ENCODE measurements around the gene CBARP. TPM values are rescaled to one million over a fixed set of nuclear protein-coding genes. Genes with fewer than 3 reads are reported as not detected.

CBARP gene
- total and polyA plus RNA-seq, 9 of the 15 experiments (the other 6 are each of a cell fraction or from before 2014, with no cell fraction given), result 0.03 to 8.9 (median 1.2) TPM; not detected in 1

DNA sequence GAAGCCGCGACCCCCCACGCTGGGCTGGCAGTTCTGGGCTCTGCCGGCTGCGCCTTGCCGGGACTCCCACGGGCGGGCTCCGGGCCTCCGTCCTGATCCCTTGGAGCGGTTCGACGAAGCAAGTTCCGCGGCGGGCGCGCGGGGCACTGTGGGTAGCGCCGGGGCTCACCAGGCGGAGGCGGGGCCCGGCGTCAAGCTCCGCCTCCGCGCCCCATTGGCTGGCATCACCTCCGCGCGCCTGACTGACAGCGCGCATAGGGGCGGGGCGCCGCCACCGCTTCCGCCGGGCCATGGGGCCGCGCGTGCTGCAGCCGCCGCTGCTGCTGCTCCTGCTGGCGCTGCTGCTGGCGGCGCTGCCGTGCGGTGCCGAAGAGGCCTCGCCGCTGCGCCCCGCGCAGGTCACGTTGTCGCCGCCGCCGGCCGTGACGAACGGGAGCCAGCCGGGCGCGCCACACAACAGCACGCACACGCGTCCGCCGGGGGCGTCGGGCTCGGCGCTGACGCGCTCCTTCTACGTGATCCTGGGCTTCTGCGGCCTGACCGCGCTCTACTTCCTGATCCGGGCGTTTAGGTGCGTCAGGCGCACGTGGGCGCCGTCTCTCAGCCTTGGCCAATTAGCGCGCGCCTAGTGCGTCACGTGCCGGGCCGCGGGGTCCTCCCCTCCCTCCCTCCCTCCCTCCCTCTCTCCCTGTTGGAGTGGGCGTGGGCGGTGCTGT is 37.6 kb upstream of the CBARP start, which contains the start of gene FAM174C (continued):
- TF ChIP-seq MYC (IDR thresholded peaks at IDR 0.05; ENCODE audit: low read depth, low read length) (peak; percentile 90), MYC (CRISPR knock-in tag; IDR thresholded peaks at IDR 0.05; ENCODE audit: borderline replicate concordance, low read depth) (no peak), TCF7 (IDR thresholded peaks at IDR 0.05; ENCODE audit: borderline replicate concordance) (no peak), HDAC1 (IDR thresholded peaks at IDR 0.05) (no peak), POLR2AphosphoS2 (IDR thresholded peaks at IDR 0.05; ENCODE audit: low read length) (peak; percentile 97), ZNF785 (CRISPR knock-in tag; IDR thresholded peaks at IDR 0.05) (no peak), NCOA1 (IDR thresholded peaks at IDR 0.05; ENCODE audit: low read depth) (no peak), HNRNPUL1 (IDR thresholded peaks at IDR 0.05; ENCODE audit: low read length) (no peak), RCOR1 (IDR thresholded peaks at IDR 0.05; ENCODE audit: borderline replicate concordance in 1 of 2, low read depth in 2 of 2, low read length in 2 of 2) (no peak)
- TF ChIP-seq, protein P1, sequence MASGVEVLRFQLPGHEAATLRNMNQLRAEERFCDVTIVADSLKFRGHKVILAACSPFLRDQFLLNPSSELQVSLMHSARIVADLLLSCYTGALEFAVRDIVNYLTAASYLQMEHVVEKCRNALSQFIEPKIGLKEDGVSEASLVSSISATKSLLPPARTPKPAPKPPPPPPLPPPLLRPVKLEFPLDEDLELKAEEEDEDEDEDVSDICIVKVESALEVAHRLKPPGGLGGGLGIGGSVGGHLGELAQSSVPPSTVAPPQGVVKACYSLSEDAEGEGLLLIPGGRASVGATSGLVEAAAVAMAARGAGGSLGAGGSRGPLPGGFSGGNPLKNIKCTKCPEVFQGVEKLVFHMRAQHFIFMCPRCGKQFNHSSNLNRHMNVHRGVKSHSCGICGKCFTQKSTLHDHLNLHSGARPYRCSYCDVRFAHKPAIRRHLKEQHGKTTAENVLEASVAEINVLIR (CRISPR knock-in tag; IDR thresholded peaks at IDR 0.05), result peak; percentile 89
- TF ChIP-seq, protein P2, sequence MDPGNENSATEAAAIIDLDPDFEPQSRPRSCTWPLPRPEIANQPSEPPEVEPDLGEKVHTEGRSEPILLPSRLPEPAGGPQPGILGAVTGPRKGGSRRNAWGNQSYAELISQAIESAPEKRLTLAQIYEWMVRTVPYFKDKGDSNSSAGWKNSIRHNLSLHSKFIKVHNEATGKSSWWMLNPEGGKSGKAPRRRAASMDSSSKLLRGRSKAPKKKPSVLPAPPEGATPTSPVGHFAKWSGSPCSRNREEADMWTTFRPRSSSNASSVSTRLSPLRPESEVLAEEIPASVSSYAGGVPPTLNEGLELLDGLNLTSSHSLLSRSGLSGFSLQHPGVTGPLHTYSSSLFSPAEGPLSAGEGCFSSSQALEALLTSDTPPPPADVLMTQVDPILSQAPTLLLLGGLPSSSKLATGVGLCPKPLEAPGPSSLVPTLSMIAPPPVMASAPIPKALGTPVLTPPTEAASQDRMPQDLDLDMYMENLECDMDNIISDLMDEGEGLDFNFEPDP (CRISPR knock-in tag; IDR thresholded peaks at IDR 0.05), result no peak
- TF ChIP-seq, protein P3, sequence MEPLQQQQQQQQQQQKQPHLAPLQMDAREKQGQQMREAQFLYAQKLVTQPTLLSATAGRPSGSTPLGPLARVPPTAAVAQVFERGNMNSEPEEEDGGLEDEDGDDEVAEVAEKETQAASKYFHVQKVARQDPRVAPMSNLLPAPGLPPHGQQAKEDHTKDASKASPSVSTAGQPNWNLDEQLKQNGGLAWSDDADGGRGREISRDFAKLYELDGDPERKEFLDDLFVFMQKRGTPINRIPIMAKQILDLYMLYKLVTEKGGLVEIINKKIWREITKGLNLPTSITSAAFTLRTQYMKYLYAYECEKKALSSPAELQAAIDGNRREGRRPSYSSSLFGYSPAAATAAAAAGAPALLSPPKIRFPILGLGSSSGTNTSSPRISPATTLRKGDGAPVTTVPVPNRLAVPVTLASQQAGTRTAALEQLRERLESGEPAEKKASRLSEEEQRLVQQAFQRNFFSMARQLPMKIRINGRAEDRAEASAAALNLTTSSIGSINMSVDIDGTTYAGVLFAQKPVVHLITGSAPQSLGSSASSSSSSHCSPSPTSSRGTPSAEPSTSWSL (CRISPR knock-in tag; IDR thresholded peaks at IDR 0.05; ENCODE audit: borderline replicate concordance), result no peak
- TF ChIP-seq, protein P4, sequence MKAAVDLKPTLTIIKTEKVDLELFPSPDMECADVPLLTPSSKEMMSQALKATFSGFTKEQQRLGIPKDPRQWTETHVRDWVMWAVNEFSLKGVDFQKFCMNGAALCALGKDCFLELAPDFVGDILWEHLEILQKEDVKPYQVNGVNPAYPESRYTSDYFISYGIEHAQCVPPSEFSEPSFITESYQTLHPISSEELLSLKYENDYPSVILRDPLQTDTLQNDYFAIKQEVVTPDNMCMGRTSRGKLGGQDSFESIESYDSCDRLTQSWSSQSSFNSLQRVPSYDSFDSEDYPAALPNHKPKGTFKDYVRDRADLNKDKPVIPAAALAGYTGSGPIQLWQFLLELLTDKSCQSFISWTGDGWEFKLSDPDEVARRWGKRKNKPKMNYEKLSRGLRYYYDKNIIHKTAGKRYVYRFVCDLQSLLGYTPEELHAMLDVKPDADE (conservative IDR thresholded peaks at IDR 0.05; ENCODE audit: control insufficient read depth, low read depth, low read length), result peak; percentile 79; the same call in 1 of the 2 replicates
- TF ChIP-seq, protein P5, sequence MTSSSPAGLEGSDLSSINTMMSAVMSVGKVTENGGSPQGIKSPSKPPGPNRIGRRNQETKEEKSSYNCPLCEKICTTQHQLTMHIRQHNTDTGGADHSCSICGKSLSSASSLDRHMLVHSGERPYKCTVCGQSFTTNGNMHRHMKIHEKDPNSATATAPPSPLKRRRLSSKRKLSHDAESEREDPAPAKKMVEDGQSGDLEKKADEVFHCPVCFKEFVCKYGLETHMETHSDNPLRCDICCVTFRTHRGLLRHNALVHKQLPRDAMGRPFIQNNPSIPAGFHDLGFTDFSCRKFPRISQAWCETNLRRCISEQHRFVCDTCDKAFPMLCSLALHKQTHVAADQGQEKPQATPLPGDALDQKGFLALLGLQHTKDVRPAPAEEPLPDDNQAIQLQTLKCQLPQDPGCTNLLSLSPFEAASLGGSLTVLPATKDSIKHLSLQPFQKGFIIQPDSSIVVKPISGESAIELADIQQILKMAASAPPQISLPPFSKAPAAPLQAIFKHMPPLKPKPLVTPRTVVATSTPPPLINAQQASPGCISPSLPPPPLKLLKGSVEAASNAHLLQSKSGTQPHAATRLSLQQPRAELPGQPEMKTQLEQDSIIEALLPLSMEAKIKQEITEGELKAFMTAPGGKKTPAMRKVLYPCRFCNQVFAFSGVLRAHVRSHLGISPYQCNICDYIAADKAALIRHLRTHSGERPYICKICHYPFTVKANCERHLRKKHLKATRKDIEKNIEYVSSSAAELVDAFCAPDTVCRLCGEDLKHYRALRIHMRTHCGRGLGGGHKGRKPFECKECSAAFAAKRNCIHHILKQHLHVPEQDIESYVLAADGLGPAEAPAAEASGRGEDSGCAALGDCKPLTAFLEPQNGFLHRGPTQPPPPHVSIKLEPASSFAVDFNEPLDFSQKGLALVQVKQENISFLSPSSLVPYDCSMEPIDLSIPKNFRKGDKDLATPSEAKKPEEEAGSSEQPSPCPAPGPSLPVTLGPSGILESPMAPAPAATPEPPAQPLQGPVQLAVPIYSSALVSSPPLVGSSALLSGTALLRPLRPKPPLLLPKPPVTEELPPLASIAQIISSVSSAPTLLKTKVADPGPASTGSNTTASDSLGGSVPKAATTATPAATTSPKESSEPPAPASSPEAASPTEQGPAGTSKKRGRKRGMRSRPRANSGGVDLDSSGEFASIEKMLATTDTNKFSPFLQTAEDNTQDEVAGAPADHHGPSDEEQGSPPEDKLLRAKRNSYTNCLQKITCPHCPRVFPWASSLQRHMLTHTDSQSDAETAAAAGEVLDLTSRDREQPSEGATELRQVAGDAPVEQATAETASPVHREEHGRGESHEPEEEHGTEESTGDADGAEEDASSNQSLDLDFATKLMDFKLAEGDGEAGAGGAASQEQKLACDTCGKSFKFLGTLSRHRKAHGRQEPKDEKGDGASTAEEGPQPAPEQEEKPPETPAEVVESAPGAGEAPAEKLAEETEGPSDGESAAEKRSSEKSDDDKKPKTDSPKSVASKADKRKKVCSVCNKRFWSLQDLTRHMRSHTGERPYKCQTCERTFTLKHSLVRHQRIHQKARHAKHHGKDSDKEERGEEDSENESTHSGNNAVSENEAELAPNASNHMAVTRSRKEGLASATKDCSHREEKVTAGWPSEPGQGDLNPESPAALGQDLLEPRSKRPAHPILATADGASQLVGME (CRISPR knock-in tag; IDR thresholded peaks at IDR 0.05), result no peak

All from K562 (cell line).